Measurements from ENCODE around the gene HNRNPAB. TPM values are rescaled to one million over a fixed set of nuclear protein-coding genes. Genes with fewer than 3 reads are reported as not detected.
A peak's percentile ranks its signal among the peaks of the same experiment; 100 is the strongest.
"Not testable (repeated sequence)": the region's sequence is repeated elsewhere in the genome, so short reads cannot be mapped to it uniquely, and the experiment has no call there.

The HNRNPAB gene
- polyA plus RNA-seq, 1 donor from 2014 or later, result 70.6 TPM

- H3K27ac Mint-ChIP-seq, result no peak overlapping the region
- H3K4me1 Mint-ChIP-seq, result peaks cover 3 to 14% (median 8%) of the 10 kb centered on the region in 3 donors
- no peaks in the 10 kb centered on the region for H3K36me3 Mint-ChIP-seq
- H3K27me3 Mint-ChIP-seq, result no peaks in the 10 kb centered on the region
- H3K4me3 Mint-ChIP-seq, result no peak overlapping the region
- H3K9me3 Mint-ChIP-seq, result no peaks in the 10 kb centered on the region
Measured at GRCh38 chr5:178246624-178247279, 42.4 kb downstream of the HNRNPAB start.

GRCh38 chr5:178247481-178248456 is 43.4 kb downstream of the HNRNPAB start:
- Mint-ChIP-seq H3K9me3 (no peaks in the 10 kb centered on the region), H3K27ac (no peak overlapping the region), H3K36me3 (no peaks in the 10 kb centered on the region), H3K27me3 (no peaks in the 10 kb centered on the region), H3K4me3 (no peak overlapping the region), H3K4me1 (peaks cover 3 to 12% (median 8%) of the 10 kb centered on the region in 3 donors)

- Mint-ChIP-seq H3K4me3 (peak overlapping the region in 1 of 4 donors; percentile 12), H3K27me3 (no peaks in the 10 kb centered on the region), H3K36me3 (no peaks in the 10 kb centered on the region), H3K9me3 (no peaks in the 10 kb centered on the region), H3K27ac (no peak overlapping the region), H3K4me1 (peaks cover 3 to 13% (median 8%) of the 10 kb centered on the region in 3 donors)
Measured at GRCh38 chr5:178248750-178249149, 44.4 kb downstream of the HNRNPAB start.

- peaks cover 3 to 13% (median 8%) of the 10 kb centered on the region in 3 donors for H3K4me1 Mint-ChIP-seq
- H3K4me3 Mint-ChIP-seq, result peak overlapping the region in 2 of 4 donors; percentile 12 to 17
- H3K27me3 Mint-ChIP-seq, result no peaks in the 10 kb centered on the region
- no peaks in the 10 kb centered on the region for H3K36me3 Mint-ChIP-seq
- H3K27ac Mint-ChIP-seq, result peak overlapping the region in 2 of 3 donors; percentile 53 to 64
- H3K9me3 Mint-ChIP-seq, result no peaks in the 10 kb centered on the region
Measured at GRCh38 chr5:178249191-178249989, 45.1 kb downstream of the HNRNPAB start.

- Mint-ChIP-seq H3K27me3 (no peaks in the 10 kb centered on the region), H3K9me3 (no peaks in the 10 kb centered on the region), H3K4me3 (no peak overlapping the region), H3K27ac (peak overlapping the region in 1 of 3 donors; percentile 10), H3K36me3 (no peaks in the 10 kb centered on the region), H3K4me1 (peaks cover 3 to 14% (median 8%) of the 10 kb centered on the region in 3 donors)
Measured at GRCh38 chr5:178250263-178250662, 45.9 kb downstream of the HNRNPAB start.

- H3K4me3 Mint-ChIP-seq, result no peak overlapping the region
- H3K4me1 Mint-ChIP-seq, result peaks cover 3 to 16% (median 8%) of the 10 kb centered on the region in 3 donors
- H3K9me3 Mint-ChIP-seq, result no peaks in the 10 kb centered on the region
- H3K27me3 Mint-ChIP-seq, result no peaks in the 10 kb centered on the region
- H3K36me3 Mint-ChIP-seq, result no peaks in the 10 kb centered on the region
- no peak overlapping the region for H3K27ac Mint-ChIP-seq
Measured at GRCh38 chr5:178252258-178252657, 47.9 kb downstream of the HNRNPAB start.

- peaks cover 3 to 18% (median 8%) of the 10 kb centered on the region in 3 donors for H3K4me1 Mint-ChIP-seq
- not testable (repeated sequence) for H3K4me3 Mint-ChIP-seq, H3K27me3 Mint-ChIP-seq, H3K36me3 Mint-ChIP-seq, H3K27ac Mint-ChIP-seq, H3K9me3 Mint-ChIP-seq
Measured at GRCh38 chr5:178253632-178254031, 49.3 kb downstream of the HNRNPAB start.

GRCh38 chr5:178256746-178257145 is 52.4 kb downstream of the HNRNPAB start:
- peaks cover 0 to 9% (median 0%) of the 10 kb centered on the region in 3 donors for H3K4me1 Mint-ChIP-seq
- H3K36me3 Mint-ChIP-seq, result no peaks in the 10 kb centered on the region
- no peaks in the 10 kb centered on the region for H3K9me3 Mint-ChIP-seq
- H3K27ac Mint-ChIP-seq, result no peak overlapping the region
- H3K4me3 Mint-ChIP-seq, result no peak overlapping the region
- no peaks in the 10 kb centered on the region for H3K27me3 Mint-ChIP-seq

- Mint-ChIP-seq H3K9me3 (no peaks in the 10 kb centered on the region), H3K27ac (no peak overlapping the region), H3K36me3 (no peaks in the 10 kb centered on the region), H3K27me3 (no peaks in the 10 kb centered on the region), H3K4me3 (no peak overlapping the region), H3K4me1 (peaks cover 0 to 7% (median 0%) of the 10 kb centered on the region in 3 donors)
Measured at GRCh38 chr5:178257650-178258049, 53.3 kb downstream of the HNRNPAB start.

- no peaks in the 10 kb centered on the region for H3K36me3 Mint-ChIP-seq
Measured at GRCh38 chr5:178259623-178260536, 55.5 kb downstream of the HNRNPAB start.

More at GRCh38 chr5:178259623-178260536, 55.5 kb downstream of the HNRNPAB start:
- H3K9me3 Mint-ChIP-seq, result peaks cover 0 to 5% (median 2%) of the 10 kb centered on the region in 3 donors
- peak overlapping the region in 1 of 4 donors; percentile 61 for H3K4me3 Mint-ChIP-seq
- peaks cover 2% of the 10 kb centered on the region for H3K27me3 Mint-ChIP-seq
- peak overlapping the region in 1 of 3 donors; percentile 77 for H3K27ac Mint-ChIP-seq
- peaks cover 0 to 5% (median 0%) of the 10 kb centered on the region in 3 donors for H3K4me1 Mint-ChIP-seq

Other genes starting within 250 kb of the HNRNPAB start
- not detected for gene PROP1, start 208.3 kb upstream of the HNRNPAB start, polyA plus RNA-seq
- 10.1 TPM for gene N4BP3, start 91.0 kb upstream of the HNRNPAB start, polyA plus RNA-seq
- 43.0 TPM for gene RMND5B, start 73.5 kb upstream of the HNRNPAB start, polyA plus RNA-seq
- 227 TPM for gene NHP2, start 50.6 kb upstream of the HNRNPAB start, polyA plus RNA-seq
- not detected for gene GMCL2, start 17.2 kb upstream of the HNRNPAB start, polyA plus RNA-seq
- gene PHYKPL, start 28.3 kb downstream of the HNRNPAB start, polyA plus RNA-seq, result 58.1 TPM

Data from IgD-negative memory B cell (primary cell).